Breast epithelium (tissue), 4 donors: ENCODE measurements around the gene GOSR1. TPM values are rescaled to one million over a fixed set of nuclear protein-coding genes. Genes with fewer than 3 reads are reported as not detected.

Source experiments
- DNase-seq, 2 donors: peaks; one replicate each; pipeline ENCODE4 v3.0.0-alpha.2; 2019; ENCODE audit warnings: low spot score in 2 of 2
- H3K27ac ChIP-seq, 2 donors: fragments of 200-600 bp; sonication (generic) in 1 of 2; one replicate each; pipeline ENCODE4 v1.5.1; 2016 to 2019; ENCODE audit warnings: mild to moderate bottlenecking in 1 of 2
- H3K27me3 ChIP-seq, 2 donors: fragments of 200-600 bp; sonication (generic) in 1 of 2; one replicate each; pipeline versions ENCODE4 v1.5.1 to v1.6.0; 2017 to 2019; ENCODE audit warnings: control low read depth in 1 of 2, mild to moderate bottlenecking in 1 of 2
- H3K36me3 ChIP-seq: fragments of 200-600 bp; one replicate; pipeline ENCODE4 v1.5.1; 2019
- H3K4me1 ChIP-seq, 2 donors: fragments of 200-600 bp; sonication (generic); one replicate each; pipeline ENCODE4 v1.5.1; 2016 to 2019; ENCODE audit warnings: control low read depth in 1 of 2
- H3K4me3 ChIP-seq, 3 donors: fragments of 200-600 bp; sonication (generic); 1 replicate in 2 of 3; 2 replicates in 1 of 3; pipeline ENCODE4 v1.5.1; 2016 to 2019; ENCODE audit warnings: mild to moderate bottlenecking in 3 of 3, moderate library complexity in 2 of 3
- H3K9me3 ChIP-seq, 2 donors: fragments of 200-600 bp; sonication (generic) in 1 of 2; one replicate each; pipeline ENCODE4 v1.5.1; 2016 to 2019; ENCODE audit warnings: control low read depth in 1 of 2
- CTCF ChIP-seq, 3 donors: fragments of 450-650 bp; IDR thresholded peaks; one replicate each; pipeline ENCODE4 v1.5.1; 2016 to 2017; ENCODE audit warnings: antibody characterized with exemption in 3 of 3, mild to moderate bottlenecking in 3 of 3, moderate library complexity in 3 of 3
- POLR2A ChIP-seq: fragments of 450-650 bp; IDR thresholded peaks from one replicate; pipeline ENCODE4 v1.6.1; 2016; ENCODE audit warnings: antibody characterized with exemption, mild to moderate bottlenecking, moderate library complexity
- POLR2AphosphoS5 ChIP-seq, 3 donors: sonication (generic); formaldehyde crosslinking; IDR thresholded peaks; one replicate each; pipeline ENCODE4 v1.6.1; 2017; ENCODE audit warnings: antibody characterized with exemption in 3 of 3
- intact Hi-C: fragments of 100-400 bp; cut with DNase I; formaldehyde crosslinking; loops from one replicate; pipeline ENCODE4 v1.15.1; 2023; ENCODE audit warnings: low total_unique reads
- total RNA-seq, 3 donors: library from RNA; depleted of rRNA; stranded (reverse); fragments of >200 nt; gene quantifications; one replicate each; pipeline ENCODE4 v1.1.0, GENCODE V29; 2016

Gene GOSR1
- total RNA-seq, 3 donors from 2014 or later, result 32.1 to 70.8 (median 45.8) TPM

DNA sequence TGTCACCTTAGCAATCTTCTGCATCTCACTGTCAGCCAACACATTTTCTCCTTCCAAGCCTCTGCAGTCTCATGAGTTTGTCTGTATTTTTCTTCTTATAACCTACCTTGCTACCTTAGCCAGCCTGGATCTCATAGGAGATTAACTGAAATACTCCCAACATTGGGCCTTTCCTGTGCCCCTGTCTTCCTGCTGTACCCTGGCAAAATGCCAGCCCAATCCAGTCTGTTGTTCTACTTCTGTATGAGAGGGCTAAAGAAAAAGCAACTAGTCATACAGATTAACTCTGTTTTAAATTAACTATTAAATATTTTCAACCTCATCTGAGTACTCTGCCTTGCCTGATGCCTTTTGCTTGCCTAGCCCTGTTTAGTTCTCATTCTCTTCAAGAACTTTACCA is 18.4 kb downstream of the GOSR1 start:
- H3K27ac ChIP-seq, result no peak overlapping the region
- intact Hi-C loops, result no loop called here

DNA sequence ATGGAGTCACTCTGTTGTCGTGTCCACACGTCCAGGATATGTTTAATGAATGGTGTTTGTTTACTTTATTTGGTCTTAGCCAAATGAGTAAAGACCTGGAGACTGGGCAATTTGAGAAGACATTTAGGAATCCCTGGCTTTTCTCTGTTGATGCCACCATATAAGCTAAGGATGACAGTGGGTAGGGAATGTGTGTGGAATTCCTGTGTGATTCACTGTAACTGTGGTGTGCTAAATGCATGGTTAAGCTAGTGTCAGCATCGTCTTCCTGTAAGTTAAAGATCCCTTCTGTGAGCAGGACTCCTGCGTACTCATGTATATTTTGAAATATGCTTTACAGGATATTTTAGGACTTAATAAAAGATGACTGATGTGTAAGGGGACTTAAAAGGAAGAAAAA is 26.4 kb downstream of the GOSR1 start:
- intact Hi-C loops, result no loop called here
- Histone ChIP-seq H3K9me3 (no peaks in the 10 kb centered on the region), H3K36me3 (no peaks in the 10 kb centered on the region), H3K27ac (no peak overlapping the region), H3K4me1 (no peaks in the 10 kb centered on the region), H3K27me3 (no peaks in the 10 kb centered on the region), H3K4me3 (no peak overlapping the region)
- DNase-seq, result no peak
- TF ChIP-seq POLR2A, result no peak
- TF ChIP-seq CTCF (IDR thresholded peaks at IDR 0.05), result no peak
- TF ChIP-seq POLR2AphosphoS5 (IDR thresholded peaks at IDR 0.05), result no peak

More for the DNA sequence above, 18.4 kb downstream of the GOSR1 start:
- DNase-seq, result no peak
- H3K4me3 ChIP-seq, result no peak overlapping the region
- no peaks in the 10 kb centered on the region for H3K4me1 ChIP-seq
- peaks cover 11% of the 10 kb centered on the region for H3K36me3 ChIP-seq
- no peaks in the 10 kb centered on the region for H3K27me3 ChIP-seq
- no peak for TF ChIP-seq POLR2A
- TF ChIP-seq CTCF (IDR thresholded peaks at IDR 0.05), result no peak
- no peak for TF ChIP-seq POLR2AphosphoS5 (IDR thresholded peaks at IDR 0.05)
- H3K9me3 ChIP-seq, result no peaks in the 10 kb centered on the region

DNA sequence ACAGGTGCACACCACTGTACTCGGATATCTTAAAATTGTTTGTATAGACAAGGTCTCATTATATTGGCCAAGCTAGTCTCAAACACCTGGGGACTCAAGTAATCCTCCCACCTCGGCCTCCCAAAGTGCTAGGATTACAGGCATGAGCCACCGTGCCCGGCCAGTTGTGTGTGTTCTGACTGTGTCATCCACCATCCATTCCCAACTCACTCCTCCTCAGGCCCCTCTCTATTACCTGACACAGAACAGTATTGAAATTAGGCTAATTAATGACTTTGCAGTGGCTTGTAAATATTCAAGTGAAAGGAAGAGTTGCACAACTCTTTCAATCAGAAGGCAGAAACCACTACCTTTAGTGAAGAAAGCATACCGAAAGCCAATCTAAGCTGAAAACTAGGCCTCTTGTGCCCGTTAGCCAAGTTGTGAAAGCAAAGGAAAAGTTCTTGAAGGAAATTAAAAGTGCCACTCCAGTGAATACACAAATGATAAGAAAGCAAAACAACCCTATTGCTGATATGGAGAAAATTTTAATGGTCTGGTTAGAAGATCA is 28.7 kb downstream of the GOSR1 start:
- no peak overlapping the region for H3K4me3 ChIP-seq
- TF ChIP-seq CTCF (IDR thresholded peaks at IDR 0.05), result no peak
- no peak for TF ChIP-seq POLR2AphosphoS5 (IDR thresholded peaks at IDR 0.05)
- TF ChIP-seq POLR2A, result no peak
- no peak overlapping the region for H3K27ac ChIP-seq
- no peaks in the 10 kb centered on the region for H3K4me1 ChIP-seq
- intact Hi-C loops, result no loop called here
- no peaks in the 10 kb centered on the region for H3K9me3 ChIP-seq
- no peaks in the 10 kb centered on the region for H3K36me3 ChIP-seq
- no peaks in the 10 kb centered on the region for H3K27me3 ChIP-seq
- no peak for DNase-seq

GRCh38 chr17:30506481-30506880 is 29.3 kb downstream of the GOSR1 start:
- H3K27me3 ChIP-seq, result no peaks in the 10 kb centered on the region
- no peaks in the 10 kb centered on the region for H3K9me3 ChIP-seq
- no peaks in the 10 kb centered on the region for H3K36me3 ChIP-seq
- H3K4me1 ChIP-seq, result no peaks in the 10 kb centered on the region
- H3K4me3 ChIP-seq, result no peak overlapping the region
- DNase-seq, result no peak
- no peak for TF ChIP-seq POLR2AphosphoS5 (IDR thresholded peaks at IDR 0.05)
- intact Hi-C loops, result no loop called here
- H3K27ac ChIP-seq, result no peak overlapping the region

DNA sequence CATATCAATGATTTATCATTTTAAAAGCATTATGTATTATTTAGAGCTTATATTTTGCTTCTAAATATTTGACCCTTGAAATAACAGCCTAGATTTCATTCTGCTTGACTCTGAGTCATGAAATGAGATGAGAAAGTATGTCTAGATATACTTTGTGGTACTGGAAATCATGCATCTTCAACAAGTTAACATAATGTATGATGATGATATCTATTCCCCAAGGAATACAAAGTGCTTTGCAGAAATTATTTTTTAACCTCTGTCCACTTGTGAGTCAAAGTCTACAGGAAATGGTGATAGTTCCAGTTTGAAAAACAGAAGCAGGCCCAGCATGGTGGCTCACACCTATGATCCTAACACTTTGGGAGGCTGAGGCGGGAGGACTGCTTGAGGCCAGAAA is 36.1 kb downstream of the GOSR1 start:
- Histone ChIP-seq H3K27me3 (no peaks in the 10 kb centered on the region), H3K27ac (no peak overlapping the region), H3K4me1 (no peaks in the 10 kb centered on the region), H3K36me3 (no peaks in the 10 kb centered on the region), H3K9me3 (no peaks in the 10 kb centered on the region), H3K4me3 (no peak overlapping the region)
- intact Hi-C loops, result no loop called here
- DNase-seq, result no peak
- TF ChIP-seq CTCF (IDR thresholded peaks at IDR 0.05) (no peak), POLR2AphosphoS5 (IDR thresholded peaks at IDR 0.05) (no peak), POLR2A (no peak)
